ENCODE measurements around the gene MESP1.

- TF ChIP-seq TCF7L2 (IDR thresholded peaks at IDR 0.05; ENCODE audit: low read depth, low read length) (no peak), POLR2AphosphoS5 (IDR thresholded peaks at IDR 0.05; ENCODE audit: low read depth, low read length) (no peak), REST (IDR thresholded peaks at IDR 0.05; ENCODE audit: insufficient read depth in 1 of 2, low read depth in 2 of 2, low read length in 1 of 2) (no peak)
- TF ChIP-seq, protein P1, sequence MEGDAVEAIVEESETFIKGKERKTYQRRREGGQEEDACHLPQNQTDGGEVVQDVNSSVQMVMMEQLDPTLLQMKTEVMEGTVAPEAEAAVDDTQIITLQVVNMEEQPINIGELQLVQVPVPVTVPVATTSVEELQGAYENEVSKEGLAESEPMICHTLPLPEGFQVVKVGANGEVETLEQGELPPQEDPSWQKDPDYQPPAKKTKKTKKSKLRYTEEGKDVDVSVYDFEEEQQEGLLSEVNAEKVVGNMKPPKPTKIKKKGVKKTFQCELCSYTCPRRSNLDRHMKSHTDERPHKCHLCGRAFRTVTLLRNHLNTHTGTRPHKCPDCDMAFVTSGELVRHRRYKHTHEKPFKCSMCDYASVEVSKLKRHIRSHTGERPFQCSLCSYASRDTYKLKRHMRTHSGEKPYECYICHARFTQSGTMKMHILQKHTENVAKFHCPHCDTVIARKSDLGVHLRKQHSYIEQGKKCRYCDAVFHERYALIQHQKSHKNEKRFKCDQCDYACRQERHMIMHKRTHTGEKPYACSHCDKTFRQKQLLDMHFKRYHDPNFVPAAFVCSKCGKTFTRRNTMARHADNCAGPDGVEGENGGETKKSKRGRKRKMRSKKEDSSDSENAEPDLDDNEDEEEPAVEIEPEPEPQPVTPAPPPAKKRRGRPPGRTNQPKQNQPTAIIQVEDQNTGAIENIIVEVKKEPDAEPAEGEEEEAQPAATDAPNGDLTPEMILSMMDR (IDR thresholded peaks at IDR 0.05) = no peak
Measured at GRCh38 chr15:89799918-89800498, 49.0 kb upstream of the MESP1 start.
